ENCODE data around the gene STAT5B.

DNA sequence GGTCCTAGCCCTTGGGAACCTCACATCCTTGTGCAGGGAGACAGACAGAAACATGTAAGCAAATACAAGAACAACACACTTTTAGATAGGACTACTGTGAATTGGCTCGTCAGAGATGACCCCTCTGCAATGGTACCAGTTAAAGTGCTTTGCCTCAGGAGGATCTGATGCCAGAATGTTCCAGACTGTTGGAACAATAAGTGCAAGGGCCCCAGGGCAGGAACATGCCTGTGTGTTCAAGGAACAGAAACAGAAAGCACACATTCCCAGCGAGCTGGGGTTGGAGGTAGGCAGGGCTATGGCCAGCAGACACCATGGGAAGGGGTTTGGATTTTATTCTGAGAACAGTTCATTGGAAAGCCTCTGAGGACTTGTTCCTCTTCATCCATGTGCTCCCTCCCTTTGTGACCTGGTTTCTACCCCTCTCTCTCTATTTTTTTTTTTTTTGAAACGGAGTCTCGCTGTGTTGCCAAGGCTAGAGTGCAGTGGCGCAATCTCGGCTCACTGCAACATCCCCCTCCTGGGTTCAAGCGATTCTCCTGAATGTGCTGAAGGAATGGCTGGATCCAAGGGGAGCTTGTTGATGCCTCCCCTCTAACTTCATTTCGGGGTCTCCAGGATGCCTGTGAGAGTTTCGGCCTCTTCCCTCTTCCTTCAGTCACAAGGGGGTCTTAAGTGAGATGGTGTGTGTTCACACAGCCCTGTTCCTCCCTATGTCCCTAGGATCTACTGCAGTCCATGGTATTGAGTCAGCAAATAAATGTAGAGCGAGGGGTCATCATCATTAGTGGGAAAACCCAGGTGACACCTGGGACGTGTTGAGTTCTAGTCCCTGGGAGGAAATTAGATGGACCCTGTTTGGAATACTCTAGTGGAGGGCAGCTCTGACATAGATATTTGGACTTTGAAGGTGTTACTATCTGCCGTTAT, 18.5 kb upstream of the STAT5B start:
- TF ChIP-seq, protein P1, sequence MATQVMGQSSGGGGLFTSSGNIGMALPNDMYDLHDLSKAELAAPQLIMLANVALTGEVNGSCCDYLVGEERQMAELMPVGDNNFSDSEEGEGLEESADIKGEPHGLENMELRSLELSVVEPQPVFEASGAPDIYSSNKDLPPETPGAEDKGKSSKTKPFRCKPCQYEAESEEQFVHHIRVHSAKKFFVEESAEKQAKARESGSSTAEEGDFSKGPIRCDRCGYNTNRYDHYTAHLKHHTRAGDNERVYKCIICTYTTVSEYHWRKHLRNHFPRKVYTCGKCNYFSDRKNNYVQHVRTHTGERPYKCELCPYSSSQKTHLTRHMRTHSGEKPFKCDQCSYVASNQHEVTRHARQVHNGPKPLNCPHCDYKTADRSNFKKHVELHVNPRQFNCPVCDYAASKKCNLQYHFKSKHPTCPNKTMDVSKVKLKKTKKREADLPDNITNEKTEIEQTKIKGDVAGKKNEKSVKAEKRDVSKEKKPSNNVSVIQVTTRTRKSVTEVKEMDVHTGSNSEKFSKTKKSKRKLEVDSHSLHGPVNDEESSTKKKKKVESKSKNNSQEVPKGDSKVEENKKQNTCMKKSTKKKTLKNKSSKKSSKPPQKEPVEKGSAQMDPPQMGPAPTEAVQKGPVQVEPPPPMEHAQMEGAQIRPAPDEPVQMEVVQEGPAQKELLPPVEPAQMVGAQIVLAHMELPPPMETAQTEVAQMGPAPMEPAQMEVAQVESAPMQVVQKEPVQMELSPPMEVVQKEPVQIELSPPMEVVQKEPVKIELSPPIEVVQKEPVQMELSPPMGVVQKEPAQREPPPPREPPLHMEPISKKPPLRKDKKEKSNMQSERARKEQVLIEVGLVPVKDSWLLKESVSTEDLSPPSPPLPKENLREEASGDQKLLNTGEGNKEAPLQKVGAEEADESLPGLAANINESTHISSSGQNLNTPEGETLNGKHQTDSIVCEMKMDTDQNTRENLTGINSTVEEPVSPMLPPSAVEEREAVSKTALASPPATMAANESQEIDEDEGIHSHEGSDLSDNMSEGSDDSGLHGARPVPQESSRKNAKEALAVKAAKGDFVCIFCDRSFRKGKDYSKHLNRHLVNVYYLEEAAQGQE (IDR thresholded peaks at IDR 0.05; ENCODE audit: low read depth): no peak
- TF ChIP-seq EP300 (IDR thresholded peaks at IDR 0.05; ENCODE audit: borderline replicate concordance): no peak
- no peak for TF ChIP-seq CREB1 (IDR thresholded peaks at IDR 0.05; ENCODE audit: low read depth)
- no peak for TF ChIP-seq FOXM1 (IDR thresholded peaks at IDR 0.05; ENCODE audit: borderline replicate concordance, low read depth)
- TF ChIP-seq, protein P2, sequence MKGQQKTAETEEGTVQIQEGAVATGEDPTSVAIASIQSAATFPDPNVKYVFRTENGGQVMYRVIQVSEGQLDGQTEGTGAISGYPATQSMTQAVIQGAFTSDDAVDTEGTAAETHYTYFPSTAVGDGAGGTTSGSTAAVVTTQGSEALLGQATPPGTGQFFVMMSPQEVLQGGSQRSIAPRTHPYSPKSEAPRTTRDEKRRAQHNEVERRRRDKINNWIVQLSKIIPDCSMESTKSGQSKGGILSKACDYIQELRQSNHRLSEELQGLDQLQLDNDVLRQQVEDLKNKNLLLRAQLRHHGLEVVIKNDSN (IDR thresholded peaks at IDR 0.05): no peak
- TF ChIP-seq RAD21 (IDR thresholded peaks at IDR 0.05; ENCODE audit: low read depth): no peak
- TF ChIP-seq NFIC (IDR thresholded peaks at IDR 0.05): no peak
- no peak for TF ChIP-seq TCF12 (IDR thresholded peaks at IDR 0.05; ENCODE audit: low read depth)
- no peak for TF ChIP-seq ZBTB7A (IDR thresholded peaks at IDR 0.05; ENCODE audit: low read depth)
- TF ChIP-seq, protein P3, sequence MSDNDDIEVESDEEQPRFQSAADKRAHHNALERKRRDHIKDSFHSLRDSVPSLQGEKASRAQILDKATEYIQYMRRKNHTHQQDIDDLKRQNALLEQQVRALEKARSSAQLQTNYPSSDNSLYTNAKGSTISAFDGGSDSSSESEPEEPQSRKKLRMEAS (IDR thresholded peaks at IDR 0.05): no peak
- no peak for TF ChIP-seq TEAD4 (IDR thresholded peaks at IDR 0.05)
- TF ChIP-seq TAF1 (IDR thresholded peaks at IDR 0.05; ENCODE audit: low read depth): no peak

All from Ishikawa (cell line).